Measurements from ENCODE around the gene FOXN3.

DNA sequence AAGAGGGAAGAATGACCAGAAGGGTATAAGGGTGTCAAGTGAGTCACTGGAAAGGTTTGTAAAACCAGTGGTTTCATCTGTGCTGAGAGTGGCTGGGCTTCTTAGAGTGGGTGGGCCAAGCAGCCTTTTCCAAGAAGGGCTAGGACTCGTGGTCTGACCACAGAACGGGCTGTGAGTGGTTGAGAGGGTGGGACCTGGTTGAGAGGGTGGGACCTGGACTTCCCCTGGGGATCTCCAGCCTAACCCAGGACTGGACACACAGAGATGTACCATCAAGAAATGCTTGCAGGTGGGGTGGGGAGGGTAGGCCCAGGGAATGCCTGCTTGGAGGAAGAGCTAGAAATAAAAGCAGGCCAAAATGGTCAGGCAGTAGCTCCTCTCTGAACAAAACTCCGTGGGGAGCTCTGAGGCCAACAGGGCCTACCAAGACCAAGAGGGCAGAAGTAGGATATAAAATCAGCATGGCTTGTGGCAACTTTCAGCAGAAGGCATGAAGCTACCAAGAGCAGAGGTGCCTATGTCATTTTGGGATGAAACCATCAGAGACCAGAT lies 140.5 kb downstream of the FOXN3 start:
- TF ChIP-seq, protein P1, sequence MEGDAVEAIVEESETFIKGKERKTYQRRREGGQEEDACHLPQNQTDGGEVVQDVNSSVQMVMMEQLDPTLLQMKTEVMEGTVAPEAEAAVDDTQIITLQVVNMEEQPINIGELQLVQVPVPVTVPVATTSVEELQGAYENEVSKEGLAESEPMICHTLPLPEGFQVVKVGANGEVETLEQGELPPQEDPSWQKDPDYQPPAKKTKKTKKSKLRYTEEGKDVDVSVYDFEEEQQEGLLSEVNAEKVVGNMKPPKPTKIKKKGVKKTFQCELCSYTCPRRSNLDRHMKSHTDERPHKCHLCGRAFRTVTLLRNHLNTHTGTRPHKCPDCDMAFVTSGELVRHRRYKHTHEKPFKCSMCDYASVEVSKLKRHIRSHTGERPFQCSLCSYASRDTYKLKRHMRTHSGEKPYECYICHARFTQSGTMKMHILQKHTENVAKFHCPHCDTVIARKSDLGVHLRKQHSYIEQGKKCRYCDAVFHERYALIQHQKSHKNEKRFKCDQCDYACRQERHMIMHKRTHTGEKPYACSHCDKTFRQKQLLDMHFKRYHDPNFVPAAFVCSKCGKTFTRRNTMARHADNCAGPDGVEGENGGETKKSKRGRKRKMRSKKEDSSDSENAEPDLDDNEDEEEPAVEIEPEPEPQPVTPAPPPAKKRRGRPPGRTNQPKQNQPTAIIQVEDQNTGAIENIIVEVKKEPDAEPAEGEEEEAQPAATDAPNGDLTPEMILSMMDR (conservative IDR thresholded peaks at IDR 0.05 in 1 of 2, IDR thresholded peaks at IDR 0.05 in 1 of 2; ENCODE audit: low read depth in 1 of 2, low read length in 2 of 2), result no peak
- no peak for TF ChIP-seq EZH2 (IDR thresholded peaks at IDR 0.05; ENCODE audit: low read length, missing control alignments)
